HG03442 (cell line): ENCODE results near the gene SPHK2.
"Not testable (repeated sequence)": the region's sequence is repeated elsewhere in the genome, so short reads cannot be mapped to it uniquely, and the experiment has no call there.

Source experiments
- ATAC-seq: cut with Tn5 transposase; IDR thresholded peaks from one replicate; pipeline ENCODE4 v1.9.1; 2021; ENCODE audit warnings: mild to moderate bottlenecking, moderate library complexity; ENCODE audit not compliant: unreplicated experiment

SPHK2 gene

DNA sequence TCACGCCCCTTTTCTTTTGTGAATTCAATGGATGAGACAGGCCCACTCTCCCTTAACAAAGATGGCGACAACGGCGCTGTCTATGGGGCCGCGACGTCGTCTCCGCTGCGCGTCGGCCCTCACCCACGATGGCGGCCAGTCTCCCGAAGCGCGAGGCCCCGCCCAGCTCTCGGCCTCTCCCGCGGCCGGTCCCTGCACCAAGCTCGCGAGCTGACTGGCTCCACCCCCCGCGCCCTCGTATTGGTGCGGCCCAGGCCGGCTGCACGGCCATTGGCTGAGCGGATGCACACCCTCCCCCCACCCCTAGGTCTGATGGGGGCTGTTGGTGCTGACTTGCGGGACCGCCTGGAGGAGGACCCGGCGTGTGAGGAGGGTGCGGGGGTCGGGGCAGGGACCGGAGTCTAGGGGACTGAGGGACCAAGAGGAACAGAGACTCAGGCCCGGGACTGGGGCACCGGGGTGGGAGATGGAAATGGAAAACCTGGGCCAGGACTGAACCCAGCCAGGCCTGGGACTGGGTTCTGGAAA lies 4.8 kb downstream of the SPHK2 start:
- peak; percentile 56 for ATAC-seq

DNA sequence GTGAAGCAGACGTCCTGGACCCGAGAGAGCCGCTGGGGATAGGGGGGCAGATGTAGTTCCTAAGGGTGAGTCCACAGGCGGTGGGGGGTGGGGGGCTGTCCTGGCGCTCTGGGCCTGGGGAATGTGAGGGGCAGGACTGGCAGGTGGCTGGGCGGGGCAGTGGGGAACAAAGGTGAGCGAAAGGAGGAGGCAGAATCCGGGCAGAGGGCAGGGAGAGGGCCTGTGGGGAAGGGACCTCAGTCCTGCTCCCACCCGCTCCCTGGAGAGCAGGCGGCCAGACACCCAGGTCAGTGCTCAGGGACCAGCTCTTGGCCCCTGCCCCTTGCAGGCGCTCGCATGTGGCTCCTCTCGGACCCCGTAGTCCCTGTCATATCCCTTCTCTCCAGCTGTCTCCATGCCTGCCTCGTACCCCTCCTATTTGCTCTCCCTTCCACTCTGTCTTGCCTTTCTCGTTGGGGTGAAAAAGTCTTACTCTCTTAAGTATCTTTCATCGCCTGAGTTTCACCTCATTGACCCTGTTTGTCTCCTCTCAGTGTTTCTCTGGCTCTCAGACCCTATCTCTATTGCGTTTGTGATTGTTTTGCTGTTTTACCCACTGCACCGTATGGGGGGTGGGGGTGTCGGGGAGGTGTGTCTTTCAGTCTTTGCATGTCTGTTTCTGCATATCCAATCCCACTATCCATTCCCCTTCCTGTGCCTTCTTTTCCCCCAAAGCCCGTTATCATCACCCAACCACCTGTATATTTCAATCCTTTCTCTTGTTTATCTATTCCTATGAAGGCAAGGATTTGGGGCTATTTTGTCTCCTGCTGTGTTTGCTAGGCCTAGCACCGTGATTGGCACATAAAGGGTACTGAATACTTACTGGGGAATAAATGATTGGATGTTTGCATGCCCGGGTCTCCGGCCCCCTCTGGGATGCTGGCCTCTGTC lies 5.8 kb downstream of the SPHK2 start:
- ATAC-seq = no peak

DNA sequence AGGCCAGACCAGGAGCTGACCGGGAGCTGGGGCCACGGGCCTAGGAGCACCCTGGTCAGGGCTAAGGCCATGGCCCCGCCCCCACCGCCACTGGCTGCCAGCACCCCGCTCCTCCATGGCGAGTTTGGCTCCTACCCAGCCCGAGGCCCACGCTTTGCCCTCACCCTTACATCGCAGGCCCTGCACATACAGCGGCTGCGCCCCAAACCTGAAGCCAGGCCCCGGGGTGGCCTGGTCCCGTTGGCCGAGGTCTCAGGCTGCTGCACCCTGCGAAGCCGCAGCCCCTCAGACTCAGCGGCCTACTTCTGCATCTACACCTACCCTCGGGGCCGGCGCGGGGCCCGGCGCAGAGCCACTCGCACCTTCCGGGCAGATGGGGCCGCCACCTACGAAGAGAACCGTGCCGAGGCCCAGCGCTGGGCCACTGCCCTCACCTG lies 6.6 kb downstream of the SPHK2 start:
- no peak for ATAC-seq

DNA sequence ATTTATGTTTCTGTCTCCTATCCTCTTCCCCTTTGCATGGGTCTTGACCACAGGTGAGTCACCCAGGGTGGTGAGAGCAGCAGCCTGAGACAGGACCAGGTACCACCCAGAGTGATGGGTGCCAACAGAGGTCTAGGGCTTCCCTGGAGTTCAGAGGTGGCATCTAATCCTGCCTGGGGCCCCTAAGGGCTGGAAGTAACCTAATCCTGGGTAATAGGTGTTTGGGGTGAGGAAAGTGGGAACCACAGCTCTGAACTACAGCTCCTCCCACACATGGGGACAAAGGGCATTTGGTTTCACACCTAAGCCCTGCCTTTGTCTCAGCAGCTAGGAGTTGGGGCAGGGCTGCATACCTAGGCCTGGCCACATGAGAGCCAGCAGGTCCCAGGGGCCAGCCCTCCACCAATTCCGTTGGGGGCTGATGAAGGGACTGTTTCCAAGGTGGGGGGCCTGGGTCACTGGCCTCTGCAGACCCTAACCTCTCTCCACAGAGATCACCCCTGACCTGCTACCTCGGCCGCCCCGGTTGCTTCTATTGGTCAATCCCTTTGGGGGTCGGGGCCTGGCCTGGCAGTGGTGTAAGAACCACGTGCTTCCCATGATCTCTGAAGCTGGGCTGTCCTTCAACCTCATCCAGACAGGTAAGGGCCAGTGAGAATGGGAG lies 8.0 kb downstream of the SPHK2 start:
- ATAC-seq = no peak

DNA sequence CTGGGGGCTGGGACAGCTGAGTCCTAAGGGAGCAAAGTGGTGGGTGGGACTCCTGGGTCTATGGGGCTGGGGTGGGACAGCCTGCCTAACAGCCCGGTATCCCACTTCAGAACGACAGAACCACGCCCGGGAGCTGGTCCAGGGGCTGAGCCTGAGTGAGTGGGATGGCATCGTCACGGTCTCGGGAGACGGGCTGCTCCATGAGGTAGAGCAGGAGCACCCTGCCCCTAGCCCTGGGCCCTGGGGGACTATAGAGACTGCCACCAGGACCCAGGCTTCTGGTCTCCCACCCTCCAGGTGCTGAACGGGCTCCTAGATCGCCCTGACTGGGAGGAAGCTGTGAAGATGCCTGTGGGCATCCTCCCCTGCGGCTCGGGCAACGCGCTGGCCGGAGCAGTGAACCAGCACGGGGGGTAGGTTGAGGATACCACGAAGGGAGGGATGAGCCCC lies 8.6 kb downstream of the SPHK2 start:
- ATAC-seq = no peak

DNA sequence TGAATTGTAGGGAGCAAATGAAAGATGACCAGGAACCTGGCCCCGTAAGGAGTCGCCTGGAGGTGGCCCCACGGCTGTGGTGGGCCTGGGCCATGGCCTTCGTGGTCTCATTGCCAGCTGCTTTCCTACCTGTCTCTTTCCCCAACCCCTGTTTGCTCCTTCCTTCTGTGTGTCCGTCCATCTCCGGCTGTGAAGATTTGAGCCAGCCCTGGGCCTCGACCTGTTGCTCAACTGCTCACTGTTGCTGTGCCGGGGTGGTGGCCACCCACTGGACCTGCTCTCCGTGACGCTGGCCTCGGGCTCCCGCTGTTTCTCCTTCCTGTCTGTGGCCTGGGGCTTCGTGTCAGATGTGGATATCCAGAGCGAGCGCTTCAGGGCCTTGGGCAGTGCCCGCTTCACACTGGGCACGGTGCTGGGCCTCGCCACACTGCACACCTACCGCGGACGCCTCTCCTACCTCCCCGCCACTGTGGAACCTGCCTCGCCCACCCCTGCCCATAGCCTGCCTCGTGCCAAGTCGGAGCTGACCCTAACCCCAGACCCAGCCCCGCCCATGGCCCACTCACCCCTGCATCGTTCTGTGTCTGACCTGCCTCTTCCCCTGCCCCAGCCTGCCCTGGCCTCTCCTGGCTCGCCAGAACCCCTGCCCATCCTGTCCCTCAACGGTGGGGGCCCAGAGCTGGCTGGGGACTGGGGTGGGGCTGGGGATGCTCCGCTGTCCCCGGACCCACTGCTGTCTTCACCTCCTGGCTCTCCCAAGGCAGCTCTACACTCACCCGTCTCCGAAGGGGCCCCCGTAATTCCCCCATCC lies 9.4 kb downstream of the SPHK2 start:
- ATAC-seq = no peak

DNA sequence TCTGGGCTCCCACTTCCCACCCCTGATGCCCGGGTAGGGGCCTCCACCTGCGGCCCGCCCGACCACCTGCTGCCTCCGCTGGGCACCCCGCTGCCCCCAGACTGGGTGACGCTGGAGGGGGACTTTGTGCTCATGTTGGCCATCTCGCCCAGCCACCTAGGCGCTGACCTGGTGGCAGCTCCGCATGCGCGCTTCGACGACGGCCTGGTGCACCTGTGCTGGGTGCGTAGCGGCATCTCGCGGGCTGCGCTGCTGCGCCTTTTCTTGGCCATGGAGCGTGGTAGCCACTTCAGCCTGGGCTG lies 9.9 kb downstream of the SPHK2 start:
- ATAC-seq = no peak

DNA sequence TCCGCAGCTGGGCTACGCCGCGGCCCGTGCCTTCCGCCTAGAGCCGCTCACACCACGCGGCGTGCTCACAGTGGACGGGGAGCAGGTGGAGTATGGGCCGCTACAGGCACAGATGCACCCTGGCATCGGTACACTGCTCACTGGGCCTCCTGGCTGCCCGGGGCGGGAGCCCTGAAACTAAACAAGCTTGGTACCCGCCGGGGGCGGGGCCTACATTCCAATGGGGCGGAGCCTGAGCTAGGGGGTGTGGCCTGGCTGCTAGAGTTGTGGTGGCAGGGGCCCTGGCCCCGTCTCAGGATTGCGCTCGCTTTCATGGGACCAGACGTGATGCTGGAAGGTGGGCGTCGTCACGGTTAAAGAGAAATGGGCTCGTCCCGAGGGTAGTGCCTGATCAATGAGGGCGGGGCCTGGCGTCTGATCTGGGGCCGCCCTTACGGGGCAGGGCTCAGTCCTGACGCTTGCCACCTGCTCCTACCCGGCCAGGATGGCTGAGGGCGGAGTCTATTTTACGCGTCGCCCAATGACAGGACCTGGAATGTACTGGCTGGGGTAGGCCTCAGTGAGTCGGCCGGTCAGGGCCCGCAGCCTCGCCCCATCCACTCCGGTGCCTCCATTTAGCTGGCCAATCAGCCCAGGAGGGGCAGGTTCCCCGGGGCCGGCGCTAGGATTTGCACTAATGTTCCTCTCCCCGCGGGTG lies 10.4 kb downstream of the SPHK2 start:
- ATAC-seq = no peak

DNA sequence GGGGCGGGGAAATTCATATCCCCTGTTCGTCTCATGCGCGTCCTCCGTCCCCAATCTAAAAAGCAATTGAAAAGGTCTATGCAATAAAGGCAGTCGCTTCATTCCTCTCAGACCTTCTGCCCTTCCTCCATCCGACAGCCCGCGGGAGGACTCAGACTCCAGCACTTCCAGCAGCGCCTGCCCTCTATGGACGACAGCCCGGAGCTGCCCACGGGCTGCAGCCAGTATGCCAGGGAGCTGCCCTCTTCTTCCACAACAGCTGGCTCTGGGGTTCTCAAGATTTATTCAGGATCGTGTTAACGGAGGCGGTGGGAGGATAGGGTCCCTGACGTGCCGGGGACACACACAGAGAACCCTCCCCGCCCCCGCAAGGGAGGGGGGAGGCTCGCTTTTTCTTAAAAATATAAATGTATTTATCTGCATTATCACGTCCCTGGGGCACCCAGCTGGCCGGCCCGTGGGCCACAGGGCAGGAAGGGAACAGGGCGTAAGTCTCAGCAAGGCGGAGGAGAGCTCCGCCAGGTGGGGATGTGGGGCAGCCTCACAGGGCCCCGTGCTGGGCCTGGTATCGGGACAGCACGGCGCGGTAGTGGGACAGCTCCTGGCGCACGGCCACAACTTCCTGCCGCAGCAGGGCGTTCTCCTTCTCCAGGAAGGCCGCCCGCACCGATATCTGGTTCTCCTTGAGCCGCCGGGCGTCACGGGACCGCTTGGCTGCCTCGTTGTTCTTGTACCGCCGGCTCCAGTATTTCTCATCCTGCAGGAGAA lies 11.2 kb downstream of the SPHK2 start:
- ATAC-seq = no peak

DNA sequence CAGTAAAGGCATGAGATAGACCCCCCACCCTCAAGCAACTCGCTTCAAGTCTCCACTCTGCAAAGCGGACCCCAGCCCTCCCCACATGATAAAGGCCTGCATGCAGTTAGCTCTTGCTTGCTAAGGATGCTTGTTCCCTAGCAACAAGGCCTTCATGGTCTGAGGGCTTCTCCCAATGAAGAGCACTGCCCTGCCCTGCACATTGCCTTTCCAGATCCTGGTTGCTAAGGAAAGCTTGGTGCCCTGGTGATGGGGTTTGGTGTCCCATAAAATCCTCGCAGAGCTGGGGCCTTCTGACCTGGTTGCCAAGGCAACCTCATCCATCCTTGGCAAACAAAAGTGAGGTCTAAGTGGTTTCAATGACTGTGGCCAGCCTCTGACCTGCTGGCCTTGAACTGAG lies 11.9 kb downstream of the SPHK2 start:
- ATAC-seq = no peak

DNA sequence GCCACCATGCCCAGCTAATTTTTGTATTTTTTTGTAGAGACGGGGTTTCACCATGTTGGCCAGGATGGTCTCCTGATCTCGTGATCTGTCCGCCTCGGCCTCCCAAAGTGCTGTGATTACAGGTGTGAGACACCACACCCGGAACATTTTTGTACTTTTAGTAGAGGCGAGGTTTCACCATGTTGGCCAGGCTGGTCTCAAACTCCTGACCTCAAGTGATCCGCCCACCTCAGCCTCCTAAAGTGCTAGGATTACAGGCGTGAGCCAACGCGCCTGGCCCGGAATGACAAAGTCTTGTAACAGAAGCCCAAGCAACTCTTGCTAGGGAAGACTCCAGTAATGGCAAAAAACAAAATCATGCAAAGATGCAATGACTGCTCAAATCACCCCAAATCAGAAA lies 13.0 kb downstream of the SPHK2 start:
- not testable (repeated sequence) for ATAC-seq

DNA sequence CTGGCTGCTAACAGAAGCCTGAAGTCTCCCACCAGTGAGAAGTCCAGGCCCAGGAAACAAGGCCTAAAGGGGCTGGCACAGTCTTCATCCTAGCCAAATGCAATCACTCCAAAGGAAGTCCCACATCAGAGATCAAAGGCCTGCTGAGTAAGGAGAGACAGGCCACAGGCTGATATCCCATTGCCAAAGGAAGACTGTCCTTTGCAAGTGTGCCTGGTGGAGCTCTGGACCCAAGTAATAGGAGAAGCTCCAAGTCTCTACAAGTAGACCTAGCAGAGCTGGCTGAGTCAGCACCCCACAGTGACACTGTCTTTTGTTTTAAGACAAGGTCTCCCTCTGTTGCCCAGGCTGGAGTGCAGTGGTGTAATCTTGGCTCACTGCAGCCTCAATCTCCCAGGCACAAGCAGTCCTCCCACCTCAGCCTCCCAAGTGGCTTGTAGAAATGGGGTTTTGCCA lies 13.4 kb downstream of the SPHK2 start:
- no peak for ATAC-seq

DNA sequence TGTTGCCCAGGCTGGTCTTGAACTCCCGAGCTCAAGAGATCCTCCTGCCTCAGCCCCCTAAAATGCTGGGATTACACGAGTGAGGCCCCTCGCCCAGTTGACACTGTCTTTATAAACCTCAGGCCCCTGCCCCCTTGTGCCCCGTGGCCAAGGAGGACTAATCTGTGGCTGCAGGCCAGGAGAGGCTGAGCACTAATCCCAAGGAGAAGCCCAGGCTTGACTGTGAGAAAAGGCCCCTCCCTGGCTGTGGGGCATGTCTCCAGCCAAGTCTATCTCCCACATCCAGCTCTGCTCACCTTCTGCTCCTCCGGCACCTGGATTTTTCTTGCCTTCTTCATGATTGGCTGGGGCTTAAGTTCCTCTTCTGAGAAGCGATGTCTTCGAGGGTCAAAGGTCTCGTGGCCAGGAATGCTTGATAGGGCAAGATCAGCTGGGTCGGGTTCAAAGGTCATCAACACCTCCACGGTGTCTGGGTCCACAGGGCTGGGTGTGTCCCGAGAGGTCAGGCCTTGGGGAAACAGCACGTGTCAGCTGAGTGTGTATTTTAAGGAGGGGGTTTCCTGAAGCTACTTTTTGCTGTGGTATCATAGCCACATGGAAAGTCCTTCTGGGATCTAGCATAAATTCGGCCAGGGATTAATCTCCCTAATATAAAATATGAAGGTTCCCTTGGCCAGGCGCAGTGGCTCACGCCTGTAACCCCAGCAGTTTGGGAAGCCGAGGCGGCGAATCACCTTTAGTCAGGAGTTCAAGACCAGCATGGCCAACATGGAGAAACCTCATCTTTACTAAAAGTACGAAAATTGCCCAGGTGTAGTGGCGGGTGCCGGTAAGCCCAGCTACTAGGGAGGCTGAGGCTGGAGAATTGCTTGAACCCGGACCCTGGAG lies 14.1 kb downstream of the SPHK2 start:
- ATAC-seq = no peak

DNA sequence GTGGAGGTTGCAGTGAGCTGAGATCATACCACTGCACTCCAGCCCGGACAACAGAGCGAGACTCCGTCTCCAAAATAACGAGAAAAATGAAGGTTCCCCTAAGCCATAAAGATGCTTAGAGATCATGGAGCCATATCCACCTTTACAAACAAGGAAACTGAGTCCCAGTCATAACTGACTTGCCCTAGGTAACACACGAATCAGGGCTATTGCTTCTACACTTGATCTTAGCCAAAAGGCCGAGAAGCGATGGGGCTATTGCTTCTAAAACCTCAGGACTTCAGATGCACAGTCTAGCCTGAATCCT lies 14.7 kb downstream of the SPHK2 start:
- no peak for ATAC-seq

DNA sequence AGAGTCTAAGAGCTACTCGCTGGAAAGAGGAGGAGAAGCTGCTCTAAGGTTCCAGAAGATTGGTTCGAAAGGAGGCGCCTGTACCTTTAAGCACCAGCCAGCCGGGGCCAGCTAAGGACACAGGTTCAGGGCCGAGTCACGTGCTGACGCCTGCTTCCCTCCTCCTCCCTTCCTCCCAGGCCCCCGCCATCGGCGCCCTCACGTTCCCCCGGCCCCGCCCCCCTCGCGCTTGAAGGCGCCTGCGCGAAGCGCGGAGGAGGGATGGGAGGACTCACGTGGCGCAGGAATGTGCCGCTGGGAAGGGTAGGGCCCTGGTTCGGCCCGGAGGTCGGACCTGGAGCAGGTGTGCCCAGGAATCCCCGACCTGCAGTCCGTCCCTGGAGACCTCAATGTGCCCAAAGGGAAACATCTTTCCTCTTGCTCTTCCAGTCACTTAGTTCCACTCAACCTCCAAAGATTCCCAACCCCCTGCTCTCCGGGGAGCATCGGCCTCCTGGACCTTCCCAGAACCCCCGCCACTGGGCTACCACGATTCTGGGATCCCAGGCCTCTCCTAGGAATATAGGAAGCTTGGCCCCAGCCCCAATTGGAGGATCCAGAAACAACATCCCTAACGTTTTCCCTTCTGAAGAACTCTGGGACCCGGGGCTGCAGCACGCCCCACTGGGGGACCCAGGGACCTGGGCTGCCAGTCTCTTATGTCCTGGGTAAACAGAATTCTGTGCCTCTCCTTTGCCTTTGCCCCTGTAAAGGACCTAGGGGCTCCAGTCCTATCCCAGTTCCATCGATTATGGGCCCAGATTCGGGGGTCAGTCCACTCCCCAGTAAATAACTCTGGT lies 15.3 kb downstream of the SPHK2 start:
- ATAC-seq = peak; percentile 27

DNA sequence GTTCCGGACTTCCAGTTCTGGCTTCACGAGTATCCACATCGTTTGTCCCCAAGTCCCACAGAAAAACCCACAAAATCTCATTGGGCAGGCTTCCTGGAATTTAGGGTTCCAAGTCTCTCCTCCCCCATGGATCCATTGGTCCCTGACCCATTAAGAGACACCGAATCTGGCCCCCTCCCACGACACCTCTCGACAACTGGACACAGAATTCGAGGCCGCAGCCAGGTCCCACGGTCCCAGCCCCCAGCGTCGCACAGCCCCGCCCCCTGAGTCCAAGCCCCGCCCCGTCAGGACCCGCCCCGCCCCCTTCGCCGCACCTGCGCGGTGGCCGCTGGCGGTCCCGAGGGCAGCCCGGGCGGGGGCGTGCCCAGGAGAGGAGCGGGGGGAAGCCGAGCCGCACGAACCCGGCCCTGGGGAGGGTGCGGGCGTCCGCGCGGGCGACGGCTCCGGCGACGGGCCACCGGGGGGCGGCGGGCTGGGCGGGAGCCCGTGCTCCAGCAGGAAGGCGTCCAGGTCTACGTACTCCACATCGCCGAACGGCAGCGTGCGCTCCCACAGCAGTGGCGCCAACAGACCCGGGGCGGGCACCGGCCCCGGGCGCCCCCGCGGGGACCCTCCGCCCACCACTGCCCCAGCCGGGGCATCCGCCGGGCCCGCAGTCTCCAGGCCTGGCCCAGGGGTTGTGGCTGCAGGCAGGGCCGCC lies 16.1 kb downstream of the SPHK2 start:
- no peak for ATAC-seq
